ENCODE results near the gene BLMH. TPM values are rescaled to one million over a fixed set of nuclear protein-coding genes. Genes with fewer than 3 reads are reported as not detected.
"Not testable (repeated sequence)": the region's sequence is repeated elsewhere in the genome, so short reads cannot be mapped to it uniquely, and the experiment has no call there.

Gene BLMH
- total RNA-seq, 1 donor from 2014 or later, result 98.8 TPM

DNA sequence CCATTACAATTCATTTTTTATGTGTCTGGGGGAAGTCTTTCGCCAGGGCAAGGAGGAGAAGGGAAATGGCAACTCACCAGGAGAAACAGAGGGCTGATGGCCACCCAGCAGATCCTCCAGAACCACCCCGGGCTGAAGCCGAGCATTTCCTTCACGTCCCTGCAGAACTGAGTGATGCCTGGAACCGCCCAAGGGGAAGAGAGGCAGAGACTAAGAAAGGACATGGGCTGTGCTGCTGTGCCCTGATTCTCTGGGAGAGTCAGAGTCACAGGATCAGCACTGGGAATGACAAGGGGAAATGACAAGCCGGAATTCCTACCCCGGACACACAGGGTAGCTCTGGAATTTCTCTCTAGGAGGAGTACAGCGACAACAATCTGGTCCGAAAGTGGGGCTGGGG lies 84.1 kb downstream of the BLMH start:
- peaks cover 6% of the 10 kb centered on the region for H3K27me3 Mint-ChIP-seq (ENCODE audit: insufficient read depth, low read depth)
- peaks cover 8% of the 10 kb centered on the region for H3K4me1 Mint-ChIP-seq
- no peaks in the 10 kb centered on the region for H3K36me3 Mint-ChIP-seq
- no peak for DNase-seq (ENCODE audit: low spot score)
- Histone ChIP-seq H3F3A (ENCODE audit: low read depth) (no peaks in the 10 kb centered on the region), H3K36me3 (no peaks in the 10 kb centered on the region), H3K9me3 (ENCODE audit: low read depth) (no peaks in the 10 kb centered on the region), H3K4me3 (no peak overlapping the region), H3K9ac (no peak overlapping the region), H3K4me2 (no peak overlapping the region), H4K20me1 (ENCODE audit: low read depth) (no peaks in the 10 kb centered on the region), H3K27ac (no peak overlapping the region), H3K27me3 (no peaks in the 10 kb centered on the region), H2AFZ (replicated peaks) (no peak overlapping the region), H3K79me2 (ENCODE audit: low read depth) (no peaks in the 10 kb centered on the region), H3K4me1 (no peaks in the 10 kb centered on the region)
- no peaks in the 10 kb centered on the region for H3K9me3 Mint-ChIP-seq
- TF ChIP-seq, protein P1, sequence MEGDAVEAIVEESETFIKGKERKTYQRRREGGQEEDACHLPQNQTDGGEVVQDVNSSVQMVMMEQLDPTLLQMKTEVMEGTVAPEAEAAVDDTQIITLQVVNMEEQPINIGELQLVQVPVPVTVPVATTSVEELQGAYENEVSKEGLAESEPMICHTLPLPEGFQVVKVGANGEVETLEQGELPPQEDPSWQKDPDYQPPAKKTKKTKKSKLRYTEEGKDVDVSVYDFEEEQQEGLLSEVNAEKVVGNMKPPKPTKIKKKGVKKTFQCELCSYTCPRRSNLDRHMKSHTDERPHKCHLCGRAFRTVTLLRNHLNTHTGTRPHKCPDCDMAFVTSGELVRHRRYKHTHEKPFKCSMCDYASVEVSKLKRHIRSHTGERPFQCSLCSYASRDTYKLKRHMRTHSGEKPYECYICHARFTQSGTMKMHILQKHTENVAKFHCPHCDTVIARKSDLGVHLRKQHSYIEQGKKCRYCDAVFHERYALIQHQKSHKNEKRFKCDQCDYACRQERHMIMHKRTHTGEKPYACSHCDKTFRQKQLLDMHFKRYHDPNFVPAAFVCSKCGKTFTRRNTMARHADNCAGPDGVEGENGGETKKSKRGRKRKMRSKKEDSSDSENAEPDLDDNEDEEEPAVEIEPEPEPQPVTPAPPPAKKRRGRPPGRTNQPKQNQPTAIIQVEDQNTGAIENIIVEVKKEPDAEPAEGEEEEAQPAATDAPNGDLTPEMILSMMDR (IDR thresholded peaks at IDR 0.05), result no peak
- TF ChIP-seq EZH2phosphoT487 (IDR thresholded peaks at IDR 0.05) (no peak), EZH2 (IDR thresholded peaks at IDR 0.05) (no peak)
- H3K4me3 Mint-ChIP-seq, result no peak overlapping the region
- no peak overlapping the region for H3K27ac Mint-ChIP-seq

DNA sequence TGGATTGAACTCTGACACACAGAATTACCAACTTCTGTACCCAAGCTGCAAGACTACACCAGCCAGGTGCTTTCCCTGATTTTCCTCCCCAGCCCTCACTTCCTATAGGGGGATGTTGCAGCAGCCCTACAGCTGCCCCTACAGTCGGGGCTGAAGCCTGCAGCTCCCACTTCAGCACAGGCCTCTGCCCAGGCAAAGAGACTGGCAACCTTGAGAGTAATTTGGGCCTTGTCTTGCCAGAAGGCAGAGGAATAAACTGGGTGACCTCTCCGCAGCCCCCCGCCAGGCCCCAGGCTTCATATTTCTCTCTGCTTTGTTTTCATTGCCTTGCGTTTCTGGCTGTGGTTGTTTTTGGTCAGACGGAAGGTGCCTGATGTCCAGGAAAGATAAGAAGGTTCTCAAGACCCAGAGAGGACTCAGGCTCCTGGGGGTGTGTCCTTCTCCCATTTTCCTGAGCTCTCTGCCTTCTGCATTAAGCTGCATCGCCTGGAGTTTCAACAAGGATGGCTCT lies 88.2 kb downstream of the BLMH start:
- Histone ChIP-seq H4K20me1 (ENCODE audit: low read depth) (no peaks in the 10 kb centered on the region), H3K4me3 (no peak overlapping the region), H2AFZ (replicated peaks) (peak overlapping the region; percentile 97), H3K79me2 (ENCODE audit: low read depth) (no peaks in the 10 kb centered on the region), H3K27me3 (no peaks in the 10 kb centered on the region), H3K4me2 (no peak overlapping the region), H3K36me3 (no peaks in the 10 kb centered on the region), H3K4me1 (no peaks in the 10 kb centered on the region), H3K9ac (no peak overlapping the region), H3F3A (ENCODE audit: low read depth) (no peaks in the 10 kb centered on the region), H3K27ac (no peak overlapping the region), H3K9me3 (ENCODE audit: low read depth) (no peaks in the 10 kb centered on the region)
- Mint-ChIP-seq H3K36me3 (no peaks in the 10 kb centered on the region), H3K27ac (no peak overlapping the region), H3K4me3 (no peak overlapping the region), H3K27me3 (ENCODE audit: insufficient read depth, low read depth) (peaks cover 2% of the 10 kb centered on the region), H3K4me1 (no peaks in the 10 kb centered on the region), H3K9me3 (no peaks in the 10 kb centered on the region)
- no peak for DNase-seq (ENCODE audit: low spot score)
- TF ChIP-seq EZH2phosphoT487 (IDR thresholded peaks at IDR 0.05) (no peak), EZH2 (IDR thresholded peaks at IDR 0.05) (no peak)
- TF ChIP-seq, protein P1 (IDR thresholded peaks at IDR 0.05), result peak; percentile 17

- not testable (repeated sequence) for H3K27me3 Mint-ChIP-seq (ENCODE audit: insufficient read depth, low read depth); DNase-seq (ENCODE audit: low spot score); H3K9me3 ChIP-seq (ENCODE audit: low read depth); H3K4me1 ChIP-seq; H3K27ac Mint-ChIP-seq; H3F3A ChIP-seq (ENCODE audit: low read depth); H3K4me3 Mint-ChIP-seq; H3K4me2 ChIP-seq; H3K27ac ChIP-seq; H3K36me3 Mint-ChIP-seq; H4K20me1 ChIP-seq (ENCODE audit: low read depth); H3K27me3 ChIP-seq; H3K9ac ChIP-seq; H3K4me1 Mint-ChIP-seq; H3K9me3 Mint-ChIP-seq; H2AFZ ChIP-seq (replicated peaks); H3K4me3 ChIP-seq; H3K79me2 ChIP-seq (ENCODE audit: low read depth); H3K36me3 ChIP-seq
Measured at GRCh38 chr17:30200656-30201055, 91.1 kb downstream of the BLMH start.

DNA sequence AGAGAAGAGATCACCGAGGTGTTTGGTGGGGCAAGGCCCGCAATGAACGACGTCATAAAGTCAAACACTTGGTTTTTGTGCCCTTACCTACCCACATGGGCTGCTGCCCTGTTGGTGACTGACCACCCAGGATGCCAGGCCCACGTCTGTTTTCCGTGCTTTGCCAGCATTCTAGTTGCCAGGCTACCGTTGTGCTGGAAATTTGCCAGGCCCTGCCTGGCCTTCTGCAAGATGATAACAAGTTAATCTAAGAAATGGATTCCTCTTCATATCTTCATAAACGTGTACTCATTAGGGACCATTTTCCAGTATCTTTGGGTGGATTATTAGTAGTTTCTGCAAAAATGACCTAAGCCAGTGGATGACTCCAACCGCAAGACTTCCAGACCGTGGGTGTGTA lies 91.6 kb downstream of the BLMH start:
- H3K36me3 ChIP-seq, result no peaks in the 10 kb centered on the region
- H3K27ac ChIP-seq, result no peak overlapping the region
- TF ChIP-seq EZH2 (IDR thresholded peaks at IDR 0.05) (no peak), EZH2phosphoT487 (IDR thresholded peaks at IDR 0.05) (no peak)
- TF ChIP-seq, protein P1 (IDR thresholded peaks at IDR 0.05), result no peak
- H3K4me1 ChIP-seq, result no peaks in the 10 kb centered on the region
- H3F3A ChIP-seq (ENCODE audit: low read depth), result no peaks in the 10 kb centered on the region
- peaks cover 2% of the 10 kb centered on the region for H3K27me3 Mint-ChIP-seq (ENCODE audit: insufficient read depth, low read depth)
- no peaks in the 10 kb centered on the region for H4K20me1 ChIP-seq (ENCODE audit: low read depth)
- DNase-seq (ENCODE audit: low spot score), result no peak
- no peak overlapping the region for H3K4me3 Mint-ChIP-seq
- no peaks in the 10 kb centered on the region for H3K9me3 ChIP-seq (ENCODE audit: low read depth)
- no peak overlapping the region for H3K4me2 ChIP-seq
- H3K36me3 Mint-ChIP-seq, result no peaks in the 10 kb centered on the region
- H3K9ac ChIP-seq, result no peak overlapping the region
- no peaks in the 10 kb centered on the region for H3K4me1 Mint-ChIP-seq
- H3K79me2 ChIP-seq (ENCODE audit: low read depth), result no peaks in the 10 kb centered on the region
- no peaks in the 10 kb centered on the region for H3K9me3 Mint-ChIP-seq
- H3K4me3 ChIP-seq, result no peak overlapping the region
- no peak overlapping the region for H3K27ac Mint-ChIP-seq
- H3K27me3 ChIP-seq, result no peaks in the 10 kb centered on the region
- no peak overlapping the region for H2AFZ ChIP-seq (replicated peaks)
